Skeletal muscle tissue (tissue), 4 donors: ENCODE measurements around the gene CCSER2. TPM values are rescaled to one million over a fixed set of nuclear protein-coding genes. Genes with fewer than 3 reads are reported as not detected.

Source experiments
- H3K27ac ChIP-seq: one replicate; pipeline ENCODE4 v1.7.0; 2013; ENCODE audit warnings: mild to moderate bottlenecking, low read depth, low read length, inconsistent platforms
- H3K27me3 ChIP-seq, 3 donors: one replicate each; pipeline ENCODE4 v1.7.0; 2013; ENCODE audit warnings: low read length in 3 of 3; ENCODE audit not compliant: control insufficient read depth in 3 of 3, insufficient read depth in 3 of 3
- H3K36me3 ChIP-seq, 3 donors: one replicate each; pipeline ENCODE4 v1.7.0; 2013; ENCODE audit warnings: low read length in 3 of 3; ENCODE audit not compliant: control insufficient read depth in 3 of 3, insufficient read depth in 3 of 3
- H3K4me1 ChIP-seq, 3 donors: one replicate each; pipeline ENCODE4 v1.7.0; 2013; ENCODE audit warnings: low read length in 3 of 3, mild to moderate bottlenecking in 3 of 3; ENCODE audit not compliant: control insufficient read depth in 3 of 3, insufficient read depth in 3 of 3
- H3K4me3 ChIP-seq, 3 donors: one replicate each; pipeline ENCODE4 v1.7.0; 2013; ENCODE audit warnings: low read length in 3 of 3
- H3K9ac ChIP-seq, 3 donors: one replicate each; pipeline ENCODE4 v1.7.0; 2013; ENCODE audit warnings: low read length in 3 of 3, mild to moderate bottlenecking in 3 of 3, moderate library complexity in 2 of 3, low read depth in 1 of 3
- H3K9me3 ChIP-seq, 3 donors: one replicate each; pipeline ENCODE4 v1.7.0; 2013; ENCODE audit warnings: low read length in 3 of 3; ENCODE audit not compliant: control insufficient read depth in 3 of 3
- total RNA-seq: library from RNA; depleted of rRNA; stranded (reverse); fragments of >200 nt; gene quantifications from one replicate; pipeline ENCODE4 v1.2.3, GENCODE V29; 2014
- donor health status: Osteomylitis.

Gene CCSER2
- total RNA-seq, 1 donor from 2014 or later, result 43.3 TPM

DNA sequence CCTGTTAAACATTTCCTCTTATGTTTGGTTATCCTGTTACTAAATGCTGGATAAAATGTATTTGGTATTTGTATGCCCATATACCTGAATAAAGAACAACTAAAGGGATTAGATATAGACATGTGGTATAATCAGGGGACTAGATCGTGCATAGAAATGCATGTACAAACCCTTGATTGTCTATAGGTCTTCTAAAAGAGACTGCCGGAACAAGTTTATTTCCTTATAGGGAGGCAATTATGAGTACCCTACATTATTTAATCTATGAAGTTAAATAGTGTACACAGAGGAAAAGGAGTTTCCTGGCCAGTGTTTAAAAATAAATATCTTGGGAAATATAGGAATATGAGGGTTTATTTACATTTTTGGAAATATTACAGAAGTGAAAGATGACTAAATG lies 44.6 kb downstream of the CCSER2 start:
- Histone ChIP-seq H3K4me3 (no peak overlapping the region), H3K36me3 (peaks cover 0 to 17% (median 14%) of the 10 kb centered on the region in 3 donors), H3K27ac (no peak overlapping the region), H3K27me3 (no peaks in the 10 kb centered on the region), H3K9ac (no peak overlapping the region), H3K9me3 (no peaks in the 10 kb centered on the region), H3K4me1 (no peaks in the 10 kb centered on the region)

DNA sequence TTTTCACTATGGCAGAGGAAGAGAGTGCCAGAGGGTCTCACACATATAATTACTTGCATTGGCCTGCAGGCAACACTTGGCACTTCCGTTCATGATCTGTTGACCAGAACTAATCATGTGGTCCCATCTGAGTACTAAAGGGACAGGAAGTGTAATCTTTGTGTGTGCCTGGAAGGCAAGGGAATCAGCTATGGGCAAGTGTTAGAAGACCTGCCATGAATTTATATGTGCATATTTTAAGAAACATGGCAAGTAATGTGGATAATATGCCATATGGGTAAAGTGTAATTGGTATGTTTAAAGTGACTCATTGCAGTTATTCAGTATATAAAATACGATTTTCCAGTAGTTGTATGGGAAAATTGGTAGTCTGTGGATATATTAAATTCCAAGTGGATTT lies 46.1 kb downstream of the CCSER2 start:
- Histone ChIP-seq H3K27me3 (no peaks in the 10 kb centered on the region), H3K9me3 (no peaks in the 10 kb centered on the region), H3K4me1 (no peaks in the 10 kb centered on the region), H3K36me3 (peaks cover 0 to 17% (median 14%) of the 10 kb centered on the region in 3 donors), H3K9ac (no peak overlapping the region), H3K27ac (no peak overlapping the region), H3K4me3 (no peak overlapping the region)

DNA sequence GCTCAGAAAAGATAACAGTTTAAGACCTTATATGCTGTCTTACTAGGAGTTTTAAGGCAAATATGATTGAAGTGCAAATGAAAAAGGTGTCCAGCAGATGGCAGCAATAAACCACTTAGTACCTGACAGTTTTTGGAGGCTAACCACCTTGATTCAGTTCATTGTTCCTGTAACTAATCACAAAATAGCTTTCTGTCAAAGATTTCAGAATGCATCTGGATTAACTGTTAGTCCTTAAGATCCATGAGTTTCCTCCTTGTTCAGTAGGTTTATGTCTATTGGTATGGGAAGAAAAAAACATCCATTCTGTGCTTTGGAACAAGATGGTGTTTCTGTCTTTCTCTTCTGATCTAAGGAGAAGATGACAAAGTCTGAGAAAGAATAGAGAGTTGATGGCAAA lies 46.6 kb downstream of the CCSER2 start:
- Histone ChIP-seq H3K27ac (no peak overlapping the region), H3K4me1 (no peaks in the 10 kb centered on the region), H3K27me3 (no peaks in the 10 kb centered on the region), H3K4me3 (no peak overlapping the region), H3K9ac (no peak overlapping the region), H3K36me3 (peaks cover 0 to 17% (median 14%) of the 10 kb centered on the region in 3 donors), H3K9me3 (no peaks in the 10 kb centered on the region)

DNA sequence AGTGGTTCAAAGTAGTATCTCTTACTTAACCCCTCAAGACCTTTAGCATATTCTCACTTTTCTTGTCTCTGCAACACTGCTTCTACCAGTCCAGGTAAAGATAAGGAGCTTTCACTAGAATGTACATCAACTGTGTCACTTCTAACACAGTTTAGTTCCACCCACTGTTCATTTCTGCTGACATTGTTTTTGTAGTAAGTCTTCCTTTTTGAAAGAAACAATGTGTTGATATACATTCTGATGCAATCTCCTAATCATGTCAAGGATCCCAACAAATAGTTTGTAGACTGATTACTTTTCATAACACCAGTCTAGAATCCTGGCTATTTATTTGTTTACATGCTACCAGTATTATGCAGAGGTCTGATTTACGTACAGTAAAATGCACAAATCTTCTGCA lies 47.5 kb downstream of the CCSER2 start:
- no peaks in the 10 kb centered on the region for H3K27me3 ChIP-seq
- H3K9ac ChIP-seq, result no peak overlapping the region
- peaks cover 0 to 17% (median 14%) of the 10 kb centered on the region in 3 donors for H3K36me3 ChIP-seq

DNA sequence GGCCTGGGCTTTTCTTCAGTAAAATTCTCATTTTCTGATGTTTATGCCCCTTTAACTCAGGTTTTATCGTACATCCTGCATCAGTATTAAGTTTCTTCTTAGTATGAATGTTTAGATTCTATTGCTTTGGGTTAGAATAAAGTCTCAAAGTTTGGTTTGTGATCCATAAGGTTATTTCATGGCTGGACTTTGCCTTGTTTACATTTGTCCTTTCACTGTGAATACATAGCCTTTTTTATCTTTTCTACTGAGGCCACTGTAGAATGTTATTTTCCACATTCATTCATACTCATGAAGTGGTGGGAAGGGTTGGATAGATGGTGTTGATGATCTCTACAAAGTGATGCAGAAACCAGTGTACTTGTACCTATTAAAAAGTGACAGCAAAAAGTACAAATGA lies 59.8 kb downstream of the CCSER2 start:
- no peaks in the 10 kb centered on the region for H3K27me3 ChIP-seq
- H3K9ac ChIP-seq, result no peak overlapping the region
- no peaks in the 10 kb centered on the region for H3K4me1 ChIP-seq
- peaks cover 0 to 3% (median 2%) of the 10 kb centered on the region in 3 donors for H3K36me3 ChIP-seq
- H3K4me3 ChIP-seq, result no peak overlapping the region
- H3K27ac ChIP-seq, result no peak overlapping the region
- H3K9me3 ChIP-seq, result no peaks in the 10 kb centered on the region

More for the DNA sequence above, 47.5 kb downstream of the CCSER2 start:
- H3K9me3 ChIP-seq, result no peaks in the 10 kb centered on the region
- H3K4me1 ChIP-seq, result no peaks in the 10 kb centered on the region
- H3K27ac ChIP-seq, result no peak overlapping the region
- no peak overlapping the region for H3K4me3 ChIP-seq

DNA sequence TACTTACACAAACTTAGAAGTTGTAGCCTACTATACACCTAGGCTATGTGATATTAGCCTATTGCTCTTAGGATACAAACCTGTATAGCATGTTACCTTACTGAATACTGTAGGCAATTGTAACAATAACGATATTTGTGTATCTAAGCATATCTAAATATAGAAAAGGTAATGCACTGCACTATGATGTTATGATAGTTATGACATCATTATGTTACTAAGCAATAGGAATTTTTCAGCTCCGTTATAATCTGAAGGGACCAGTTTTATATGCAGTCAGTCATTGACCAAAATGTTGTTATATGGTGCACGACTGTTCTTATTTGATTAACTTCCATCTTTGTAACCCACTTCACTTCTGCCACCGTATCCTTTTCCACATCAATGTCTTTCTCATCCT lies 62.0 kb downstream of the CCSER2 start:
- no peaks in the 10 kb centered on the region for H3K9me3 ChIP-seq
- H3K4me3 ChIP-seq, result no peak overlapping the region
- no peak overlapping the region for H3K27ac ChIP-seq
- no peaks in the 10 kb centered on the region for H3K27me3 ChIP-seq
- H3K36me3 ChIP-seq, result peaks cover 0 to 3% (median under 1%) of the 10 kb centered on the region in 3 donors
- H3K4me1 ChIP-seq, result no peaks in the 10 kb centered on the region
- H3K9ac ChIP-seq, result no peak overlapping the region

DNA sequence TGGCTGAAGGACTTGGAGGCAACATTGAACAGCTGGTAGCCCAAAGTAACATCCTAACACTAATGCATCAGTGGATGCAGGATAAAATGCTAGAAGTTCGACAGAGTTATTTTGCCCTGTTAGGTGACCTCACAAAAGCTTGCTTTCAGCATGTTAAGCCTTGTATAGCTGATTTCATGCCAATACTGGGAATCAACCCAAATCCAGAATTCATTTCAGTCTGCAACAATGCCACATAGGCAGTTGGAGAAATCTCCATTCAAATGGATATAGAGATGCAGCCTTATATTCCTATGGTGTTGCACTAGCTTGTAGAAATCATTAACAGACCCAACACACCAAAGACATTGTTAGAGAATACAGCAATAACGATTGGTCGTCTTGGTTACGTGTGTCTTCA lies 62.9 kb downstream of the CCSER2 start:
- H3K27me3 ChIP-seq, result no peaks in the 10 kb centered on the region

DNA sequence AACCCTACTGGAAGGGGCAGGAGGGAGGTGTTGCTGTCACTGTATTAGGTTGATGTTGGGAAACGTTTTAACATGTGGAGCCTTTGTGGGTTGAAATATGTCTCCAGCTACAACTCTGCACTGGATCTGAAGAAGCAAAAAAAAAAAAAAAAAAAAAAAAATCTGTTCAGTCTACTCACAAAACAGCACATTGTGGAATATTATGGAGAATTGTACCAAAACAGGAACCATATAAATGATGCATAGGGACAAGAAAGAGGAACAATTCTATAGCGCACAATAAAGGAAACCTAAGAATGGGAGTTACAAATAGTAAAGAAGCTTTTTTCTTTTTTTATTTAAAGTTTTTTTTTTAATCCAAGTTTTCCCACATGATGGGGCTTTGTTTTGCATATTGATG lies 63.8 kb downstream of the CCSER2 start:
- H3K27ac ChIP-seq, result no peak overlapping the region
- H3K36me3 ChIP-seq, result peaks cover 0 to 3% (median 0%) of the 10 kb centered on the region in 3 donors
- H3K4me1 ChIP-seq, result no peaks in the 10 kb centered on the region
- H3K4me3 ChIP-seq, result no peak overlapping the region
- no peak overlapping the region for H3K9ac ChIP-seq
- H3K27me3 ChIP-seq, result no peaks in the 10 kb centered on the region
- H3K9me3 ChIP-seq, result no peaks in the 10 kb centered on the region

More for the DNA sequence above, 62.9 kb downstream of the CCSER2 start:
- Histone ChIP-seq H3K9me3 (no peaks in the 10 kb centered on the region), H3K9ac (no peak overlapping the region), H3K4me3 (no peak overlapping the region), H3K36me3 (peaks cover 0 to 3% (median 0%) of the 10 kb centered on the region in 3 donors), H3K27ac (no peak overlapping the region), H3K4me1 (no peaks in the 10 kb centered on the region)

DNA sequence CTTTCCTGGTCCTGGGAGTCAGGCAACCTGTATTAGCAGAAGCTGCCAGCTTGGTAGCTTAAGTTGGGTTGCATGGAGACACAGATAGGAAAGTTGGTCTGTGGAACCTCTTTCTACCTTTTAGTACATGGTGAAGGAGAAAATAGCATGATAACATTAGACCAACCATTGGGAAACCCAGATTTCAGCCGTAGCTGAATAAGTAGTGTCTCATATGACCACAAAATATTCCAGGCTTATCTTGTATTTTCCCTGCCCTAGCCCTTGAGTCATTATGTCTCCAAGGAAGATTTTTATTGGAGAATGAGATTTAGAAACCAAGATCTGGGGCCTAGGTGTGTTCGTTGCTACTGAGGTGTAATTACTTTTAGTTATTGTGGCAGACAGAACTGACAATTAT lies 67.2 kb downstream of the CCSER2 start:
- H3K36me3 ChIP-seq, result no peaks in the 10 kb centered on the region
- H3K9ac ChIP-seq, result no peak overlapping the region
- no peak overlapping the region for H3K27ac ChIP-seq
- no peaks in the 10 kb centered on the region for H3K27me3 ChIP-seq
- H3K4me3 ChIP-seq, result no peak overlapping the region
- H3K4me1 ChIP-seq, result no peaks in the 10 kb centered on the region
- no peaks in the 10 kb centered on the region for H3K9me3 ChIP-seq

DNA sequence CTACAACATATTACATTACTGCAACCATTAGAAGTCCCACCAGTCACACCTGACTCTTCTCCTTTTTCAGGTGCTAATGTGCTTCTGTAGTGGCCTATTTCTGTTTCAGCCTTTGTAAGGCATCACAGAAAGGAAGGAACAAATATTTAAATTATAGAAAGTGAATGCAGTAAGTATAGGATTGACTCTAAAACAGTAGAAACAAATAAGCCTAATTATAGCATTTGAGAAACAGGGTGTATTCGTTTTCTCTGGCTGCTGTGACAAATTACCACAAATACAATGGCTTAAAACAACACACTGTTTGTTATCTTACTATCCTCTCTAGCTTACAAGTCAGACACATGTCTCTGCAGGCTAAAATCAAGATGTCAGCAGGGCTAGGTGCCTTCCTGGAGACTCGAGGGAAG lies 69.4 kb downstream of the CCSER2 start:
- H3K9me3 ChIP-seq, result no peaks in the 10 kb centered on the region
- H3K4me3 ChIP-seq, result no peak overlapping the region
- no peaks in the 10 kb centered on the region for H3K27me3 ChIP-seq
- H3K9ac ChIP-seq, result no peak overlapping the region
- no peaks in the 10 kb centered on the region for H3K4me1 ChIP-seq
- H3K36me3 ChIP-seq, result no peaks in the 10 kb centered on the region
- no peak overlapping the region for H3K27ac ChIP-seq

DNA sequence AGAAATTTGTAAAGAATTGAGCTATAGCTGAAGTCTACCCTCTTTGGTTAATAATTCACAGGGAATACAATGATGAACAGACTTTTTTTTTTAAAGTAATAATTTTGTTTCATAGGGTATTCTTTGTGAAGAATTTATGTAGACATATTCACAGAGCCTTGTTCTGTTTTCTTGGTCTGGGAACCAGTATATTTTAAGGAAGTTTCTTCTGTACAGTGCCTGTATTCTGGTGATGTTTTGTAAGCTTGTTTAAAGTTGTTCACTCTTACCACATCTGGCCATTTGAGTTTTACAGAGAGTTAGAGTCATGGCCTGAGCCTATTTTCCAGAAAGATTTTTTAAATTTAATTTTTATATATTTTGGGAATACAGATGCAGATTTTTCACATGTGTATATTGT lies 70.3 kb downstream of the CCSER2 start:
- Histone ChIP-seq H3K4me3 (no peak overlapping the region), H3K36me3 (no peaks in the 10 kb centered on the region), H3K9ac (no peak overlapping the region), H3K4me1 (no peaks in the 10 kb centered on the region), H3K27ac (no peak overlapping the region), H3K9me3 (no peaks in the 10 kb centered on the region), H3K27me3 (no peaks in the 10 kb centered on the region)
